ENCODE data around the gene SELENON. TPM values are rescaled to one million over a fixed set of nuclear protein-coding genes. Genes with fewer than 3 reads are reported as not detected.

The SELENON gene
- total RNA-seq, 1 donor from 2014 or later: 24.9 TPM

GRCh38 chr1:25799352-25799934 is 550 bp upstream of the SELENON start:
- Histone ChIP-seq H3K9ac (no peak overlapping the region), H3K4me2 (peak overlapping the region; percentile 78), H3K27me3 (peaks cover 5% of the 10 kb centered on the region), H3K9me3 (ENCODE audit: low read depth) (no peaks in the 10 kb centered on the region), H3K79me2 (ENCODE audit: low read depth) (peaks cover 31% of the 10 kb centered on the region), H3K27ac (no peak overlapping the region), H4K20me1 (ENCODE audit: low read depth) (peaks cover 26% of the 10 kb centered on the region), H3K4me3 (peak overlapping the region; percentile 41), H3F3A (ENCODE audit: low read depth) (peaks cover 30% of the 10 kb centered on the region), H2AFZ (replicated peaks) (no peak overlapping the region), H3K4me1 (peaks cover 33% of the 10 kb centered on the region), H3K36me3 (no peaks in the 10 kb centered on the region)
- TF ChIP-seq CTCF (IDR thresholded peaks at IDR 0.05): no peak
- TF ChIP-seq EZH2phosphoT487 (IDR thresholded peaks at IDR 0.05): no peak
- no peak for TF ChIP-seq EZH2 (IDR thresholded peaks at IDR 0.05)
- peaks cover 13% of the 10 kb centered on the region for H3K27me3 Mint-ChIP-seq (ENCODE audit: insufficient read depth, low read depth)
- no peaks in the 10 kb centered on the region for H3K36me3 Mint-ChIP-seq
- peak overlapping the region; percentile 79 for H3K4me3 Mint-ChIP-seq
- no peaks in the 10 kb centered on the region for H3K9me3 Mint-ChIP-seq
- H3K27ac Mint-ChIP-seq: peak overlapping the region; percentile 68
- DNase-seq (ENCODE audit: low spot score): no peak
- peaks cover 51% of the 10 kb centered on the region for H3K4me1 Mint-ChIP-seq

GRCh38 chr1:25800703-25801377 is 847 bp downstream of the SELENON start:
- Histone ChIP-seq H3K9ac (peak overlapping the region; percentile 42), H3K27ac (no peak overlapping the region), H3K4me3 (peak overlapping the region; percentile 70), H3K9me3 (ENCODE audit: low read depth) (no peaks in the 10 kb centered on the region), H3K4me2 (peak overlapping the region; percentile 92), H3K36me3 (no peaks in the 10 kb centered on the region), H4K20me1 (ENCODE audit: low read depth) (peaks cover 28% of the 10 kb centered on the region), H3F3A (ENCODE audit: low read depth) (peaks cover 30% of the 10 kb centered on the region), H2AFZ (replicated peaks) (no peak overlapping the region), H3K4me1 (peaks cover 38% of the 10 kb centered on the region), H3K79me2 (ENCODE audit: low read depth) (peaks cover 31% of the 10 kb centered on the region), H3K27me3 (peaks cover 5% of the 10 kb centered on the region)
- Mint-ChIP-seq H3K4me3 (peak overlapping the region; percentile 88), H3K36me3 (peaks cover 3% of the 10 kb centered on the region), H3K27me3 (ENCODE audit: insufficient read depth, low read depth) (peaks cover 20% of the 10 kb centered on the region), H3K27ac (no peak overlapping the region), H3K4me1 (peaks cover 63% of the 10 kb centered on the region), H3K9me3 (no peaks in the 10 kb centered on the region)
- DNase-seq (ENCODE audit: low spot score): no peak
- TF ChIP-seq CTCF (IDR thresholded peaks at IDR 0.05) (no peak), EZH2 (IDR thresholded peaks at IDR 0.05) (no peak), EZH2phosphoT487 (IDR thresholded peaks at IDR 0.05) (no peak)

GRCh38 chr1:25802915-25803314 is 2.9 kb downstream of the SELENON start:
- peaks cover 6% of the 10 kb centered on the region for H3K36me3 Mint-ChIP-seq
- peaks cover 33% of the 10 kb centered on the region for H3K4me1 ChIP-seq
- no peaks in the 10 kb centered on the region for H3K36me3 ChIP-seq
- peaks cover 5% of the 10 kb centered on the region for H3K27me3 ChIP-seq
- H3K4me1 Mint-ChIP-seq: peaks cover 53% of the 10 kb centered on the region
- no peak overlapping the region for H3K4me3 ChIP-seq
- H3K9me3 Mint-ChIP-seq: no peaks in the 10 kb centered on the region
- no peak overlapping the region for H3K9ac ChIP-seq
- peaks cover 31% of the 10 kb centered on the region for H3K79me2 ChIP-seq (ENCODE audit: low read depth)
- no peaks in the 10 kb centered on the region for H3K9me3 ChIP-seq (ENCODE audit: low read depth)
- H3K27me3 Mint-ChIP-seq (ENCODE audit: insufficient read depth, low read depth): peaks cover 15% of the 10 kb centered on the region
- no peak overlapping the region for H3K27ac Mint-ChIP-seq
- DNase-seq (ENCODE audit: low spot score): no peak
- H4K20me1 ChIP-seq (ENCODE audit: low read depth): peaks cover 33% of the 10 kb centered on the region
- peaks cover 26% of the 10 kb centered on the region for H3F3A ChIP-seq (ENCODE audit: low read depth)
- no peak overlapping the region for H3K27ac ChIP-seq
- H3K4me2 ChIP-seq: peak overlapping the region; percentile 51
- no peak for TF ChIP-seq EZH2phosphoT487 (IDR thresholded peaks at IDR 0.05)
- peak overlapping the region; percentile 0 for H3K4me3 Mint-ChIP-seq
- H2AFZ ChIP-seq (replicated peaks): no peak overlapping the region

GRCh38 chr1:25803368-25803767 is 3.4 kb downstream of the SELENON start:
- no peak for TF ChIP-seq EZH2phosphoT487 (IDR thresholded peaks at IDR 0.05)
- no peak for TF ChIP-seq EZH2 (IDR thresholded peaks at IDR 0.05)
- no peak for TF ChIP-seq CTCF (IDR thresholded peaks at IDR 0.05)
- Histone ChIP-seq H3K9ac (no peak overlapping the region), H3K9me3 (ENCODE audit: low read depth) (no peaks in the 10 kb centered on the region), H3F3A (ENCODE audit: low read depth) (peaks cover 26% of the 10 kb centered on the region), H3K4me1 (peaks cover 33% of the 10 kb centered on the region), H3K36me3 (no peaks in the 10 kb centered on the region), H3K4me3 (no peak overlapping the region), H4K20me1 (ENCODE audit: low read depth) (peaks cover 33% of the 10 kb centered on the region), H3K79me2 (ENCODE audit: low read depth) (peaks cover 31% of the 10 kb centered on the region), H3K27me3 (peaks cover 5% of the 10 kb centered on the region), H3K27ac (no peak overlapping the region), H2AFZ (replicated peaks) (no peak overlapping the region), H3K4me2 (peak overlapping the region; percentile 51)
- Mint-ChIP-seq H3K27me3 (ENCODE audit: insufficient read depth, low read depth) (peaks cover 12% of the 10 kb centered on the region), H3K36me3 (peaks cover 6% of the 10 kb centered on the region), H3K9me3 (no peaks in the 10 kb centered on the region), H3K27ac (no peak overlapping the region), H3K4me1 (peaks cover 49% of the 10 kb centered on the region), H3K4me3 (no peak overlapping the region)
- DNase-seq (ENCODE audit: low spot score): no peak
